Stimulated activated CD4-positive, alpha-beta T cell treated with anti-CD3 and anti-CD28 coated beads, Interleukin-2, amount 100 ng/mL, for 48 hours (primary cell): ENCODE measurements around the gene S100A16.
"Not testable (repeated sequence)": the region's sequence is repeated elsewhere in the genome, so short reads cannot be mapped to it uniquely, and the experiment has no call there.

ENCODE experiments used
- DNase-seq, 2 donors: peaks; one replicate each; pipeline ENCODE4 v3.0.0-alpha.2; 2020

S100A16 gene

DNA sequence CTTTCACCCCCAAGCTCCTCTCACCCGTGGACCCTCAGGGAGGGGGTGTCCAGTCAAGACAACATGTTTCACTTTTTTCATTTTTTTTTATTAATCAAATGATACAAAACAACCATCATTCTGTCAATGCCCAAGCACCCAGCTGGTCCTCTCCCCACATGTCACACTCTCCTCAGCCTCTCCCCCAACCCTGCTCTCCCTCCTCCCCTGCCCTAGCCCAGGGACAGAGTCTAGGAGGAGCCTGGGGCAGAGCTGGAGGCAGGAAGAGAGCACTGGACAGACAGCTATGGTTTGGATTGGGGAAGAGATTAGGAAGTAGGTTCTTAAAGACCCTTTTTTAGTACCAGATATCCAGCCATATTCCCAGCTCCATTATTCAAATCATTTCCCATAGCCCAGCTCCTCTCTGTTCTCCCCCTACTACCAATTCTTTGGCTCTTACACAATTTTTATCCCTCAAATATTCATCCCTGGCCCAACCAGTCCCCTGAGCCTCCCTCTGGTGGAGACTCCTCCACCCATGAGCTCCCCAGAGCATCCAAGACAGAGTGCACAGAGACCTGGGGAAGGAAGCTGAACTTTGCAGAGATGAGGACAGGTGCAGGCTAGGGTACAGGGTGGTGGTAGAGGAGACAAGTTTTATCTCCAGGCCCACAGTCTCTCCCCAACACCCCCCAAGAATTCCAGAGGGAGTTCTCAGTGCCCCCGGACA is 1.4 kb upstream of the S100A16 start:
- no peak for DNase-seq

DNA sequence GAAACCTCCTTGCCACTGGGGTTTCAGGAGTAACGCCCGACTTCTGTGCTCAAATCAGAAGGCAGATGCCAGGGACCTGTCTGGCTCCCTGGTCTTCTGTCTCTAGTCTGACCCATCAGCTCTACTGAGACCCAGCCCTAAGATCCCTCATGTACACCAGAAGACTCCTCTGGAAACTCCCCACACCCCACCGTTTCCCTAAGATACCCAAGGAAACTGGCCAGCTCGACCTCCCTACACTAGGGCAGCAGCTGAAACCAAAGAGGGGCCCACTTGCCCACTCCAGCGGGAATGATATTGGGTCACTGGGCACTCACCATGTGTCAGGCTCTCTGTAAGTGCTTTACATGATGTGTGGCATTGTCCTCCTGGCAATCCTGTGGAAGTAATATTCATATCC is 469 bp upstream of the S100A16 start:
- no peak for DNase-seq

- no peak for DNase-seq
Measured at GRCh38 chr1:153612111-153612754, 704 bp downstream of the S100A16 start.

- DNase-seq: no peak
Measured at GRCh38 chr1:153611356-153611755, 1.6 kb downstream of the S100A16 start.

GRCh38 chr1:153610811-153611301 is 2.1 kb downstream of the S100A16 start:
- no peak for DNase-seq

DNA sequence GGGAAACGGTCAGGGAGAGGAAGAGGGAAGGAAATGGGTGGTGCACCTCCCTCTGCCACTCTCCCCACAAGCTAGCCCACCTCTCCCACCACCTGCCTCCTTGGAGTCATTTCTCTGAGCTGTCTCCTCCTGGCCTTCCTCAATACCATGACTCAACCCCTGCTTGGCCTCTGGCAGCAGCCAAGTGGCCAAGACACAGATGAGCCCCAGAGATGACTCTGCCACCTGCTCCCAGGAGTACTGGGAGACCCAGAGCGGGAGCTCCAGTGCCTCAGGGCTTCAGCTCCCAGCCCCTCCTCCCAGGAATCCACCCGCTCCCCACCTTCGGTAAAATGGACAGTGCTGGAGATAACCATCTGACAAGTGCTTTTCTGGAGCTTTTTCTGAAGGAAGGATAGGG is 2.6 kb downstream of the S100A16 start:
- no peak for DNase-seq

DNA sequence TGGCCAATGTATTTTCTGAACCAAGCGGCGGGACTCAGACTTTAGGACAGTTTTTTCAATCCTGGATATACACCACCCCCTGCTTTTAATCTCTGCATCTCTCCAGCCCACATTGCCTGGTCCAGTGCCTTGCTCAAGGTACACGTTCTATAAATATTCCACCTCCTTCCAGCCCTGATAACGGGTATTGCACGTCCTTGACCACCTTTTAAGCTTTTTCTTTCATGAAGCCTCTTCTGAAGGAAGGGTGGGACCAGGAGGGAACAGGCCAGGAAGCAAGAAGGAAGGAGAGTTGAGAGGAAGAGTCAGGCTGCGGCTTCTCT is 3.4 kb downstream of the S100A16 start:
- DNase-seq: no peak

DNA sequence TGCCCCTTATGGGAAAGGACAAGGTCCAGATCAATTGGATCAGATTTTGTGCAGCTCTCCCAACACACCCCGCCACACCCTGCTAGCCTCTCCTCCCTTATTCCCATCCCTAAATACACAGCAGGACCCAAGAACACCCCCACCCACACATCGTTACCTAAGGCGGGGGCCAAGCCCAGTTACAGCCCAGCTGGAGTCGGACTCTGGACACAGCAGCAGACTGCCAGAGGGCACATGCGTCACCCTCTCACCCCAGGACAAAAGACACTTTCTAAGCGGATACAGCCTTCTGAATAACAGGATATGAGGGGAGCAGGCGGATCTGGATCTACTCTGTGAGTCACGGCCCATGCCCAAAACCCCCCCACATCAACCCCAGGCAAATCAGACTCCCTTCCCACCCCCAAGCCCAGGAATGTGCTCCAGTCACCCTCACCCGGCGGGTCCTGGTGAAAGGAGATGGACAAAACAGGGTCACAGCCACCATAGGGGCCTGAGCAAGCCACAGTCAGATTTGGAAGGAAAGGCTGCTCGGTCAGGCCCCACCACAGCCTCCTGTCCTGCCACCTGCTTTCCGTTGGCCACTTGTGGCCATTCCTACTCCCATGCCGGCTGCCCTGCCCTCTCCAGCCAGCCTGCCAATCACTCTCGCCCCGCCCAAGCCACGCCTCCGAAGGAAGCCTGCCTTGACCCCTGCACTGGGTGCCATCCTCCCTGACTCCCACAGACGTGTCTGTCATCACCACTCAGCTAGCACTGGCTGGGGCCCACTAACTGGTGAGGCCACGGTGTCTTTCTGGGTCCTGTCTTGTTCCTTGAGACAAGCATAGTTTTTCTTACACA is 4.0 kb downstream of the S100A16 start:
- DNase-seq: no peak

DNA sequence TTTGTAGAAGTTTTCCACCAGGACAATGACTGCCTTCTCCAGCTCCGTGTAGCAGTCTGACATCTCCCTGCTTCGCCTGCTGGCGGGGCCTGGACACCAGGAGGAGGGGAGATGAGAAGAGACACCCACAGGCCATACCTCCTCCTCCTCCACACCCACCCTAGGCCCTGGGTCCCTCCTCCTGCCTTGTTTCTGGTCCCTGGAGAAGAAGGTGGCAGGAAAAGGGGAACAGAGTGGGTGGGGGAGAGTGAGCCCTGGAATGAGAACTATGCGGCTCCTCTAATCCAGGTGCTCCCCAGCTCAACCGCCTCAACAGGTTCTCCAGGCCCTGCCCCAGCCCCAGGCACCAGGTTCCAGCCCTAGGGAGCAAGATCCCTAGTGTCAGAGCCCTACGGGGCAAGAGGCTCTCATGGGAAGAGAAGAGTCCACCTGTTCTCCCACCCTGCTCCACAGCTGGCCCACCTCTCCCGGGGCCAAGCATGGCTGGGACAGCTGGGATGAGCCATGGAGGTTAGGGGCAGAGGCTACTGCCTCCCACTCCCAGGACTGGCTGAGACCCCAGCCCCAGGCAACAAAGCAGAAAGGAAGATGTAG is 4.8 kb downstream of the S100A16 start:
- DNase-seq: no peak

- no peak for DNase-seq
Measured at GRCh38 chr1:153607381-153607780, 5.6 kb downstream of the S100A16 start.

DNA sequence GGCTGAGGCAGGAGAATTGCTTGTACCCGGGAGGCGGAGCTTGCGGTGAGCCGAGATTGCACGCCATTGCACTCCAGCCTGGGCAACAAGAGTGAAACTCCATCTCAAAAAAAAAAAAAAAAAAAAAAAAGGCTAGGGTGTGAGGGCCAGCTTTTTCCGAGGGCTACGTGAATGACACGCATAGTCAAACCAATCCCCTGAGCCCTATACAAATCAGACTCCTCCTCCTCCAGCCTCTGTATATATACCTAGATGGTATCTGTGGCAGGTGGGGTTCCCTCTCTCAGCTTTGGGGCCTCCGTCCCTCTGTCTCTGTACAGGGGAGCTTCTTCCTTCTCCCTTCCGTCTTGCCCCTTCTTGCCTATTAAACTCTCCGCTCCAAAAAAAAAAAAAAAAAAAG is 6.7 kb downstream of the S100A16 start:
- DNase-seq: no peak

DNA sequence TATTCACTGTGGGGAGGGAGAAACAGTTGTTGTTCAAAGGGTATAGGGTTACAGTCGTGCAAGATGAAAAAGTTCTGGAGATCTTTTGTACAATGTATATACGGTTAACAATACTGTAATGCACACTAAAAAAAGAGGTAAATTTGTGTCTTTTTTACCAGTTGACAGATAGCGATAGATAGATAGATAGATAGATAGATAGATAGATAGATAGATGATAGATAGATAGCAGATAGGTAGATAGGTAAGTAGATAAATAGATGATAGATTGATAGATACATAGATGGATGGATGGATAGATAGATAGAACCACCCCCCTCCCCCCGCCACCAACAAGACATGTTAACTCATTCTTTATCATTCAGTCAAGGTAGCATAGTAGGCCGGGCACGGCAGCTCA is 10.2 kb downstream of the S100A16 start:
- no peak for DNase-seq

DNA sequence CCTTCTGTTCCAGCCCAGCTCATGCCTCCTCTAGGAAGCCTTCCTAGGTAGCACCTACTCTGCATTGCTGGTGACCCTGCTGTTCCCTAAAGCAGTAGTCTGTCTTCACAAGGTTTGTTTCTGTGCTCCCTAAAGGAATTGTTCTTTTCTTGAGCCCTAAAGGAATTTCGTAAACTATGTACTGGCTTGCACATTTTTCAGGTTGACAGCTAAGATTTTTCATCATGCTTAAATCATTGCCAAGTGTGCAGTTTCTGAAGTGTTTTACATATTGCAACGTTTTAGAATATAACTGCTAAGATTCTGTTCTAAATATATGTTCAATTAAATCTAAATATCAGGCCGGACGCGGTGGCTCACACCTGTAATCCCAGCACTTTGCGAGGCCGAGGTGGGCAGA is 13.1 kb downstream of the S100A16 start:
- DNase-seq: no peak

GRCh38 chr1:153598309-153599172 is 14.4 kb downstream of the S100A16 start:
- no peak for DNase-seq

- DNase-seq: no peak
Measured at GRCh38 chr1:153597206-153597605, 15.7 kb downstream of the S100A16 start.

DNA sequence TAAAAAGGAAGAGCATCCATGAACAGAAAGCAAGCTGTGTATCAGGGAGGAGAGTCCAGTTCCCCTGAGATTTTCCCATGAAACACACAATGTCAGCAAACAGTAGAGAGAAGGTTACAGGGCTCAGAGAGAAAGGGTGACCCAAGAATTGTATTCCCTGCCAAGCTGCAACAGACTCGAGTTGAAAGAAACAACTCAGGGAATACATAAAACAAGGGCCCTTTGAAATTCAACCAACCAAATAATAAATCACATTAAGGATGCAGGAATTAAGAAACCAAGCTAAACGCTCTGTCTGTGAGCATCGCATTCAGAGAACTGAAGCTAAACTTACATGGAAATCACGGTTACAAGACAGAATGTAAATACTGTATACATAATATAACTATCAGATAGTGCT is 20.2 kb downstream of the S100A16 start:
- DNase-seq: no peak

DNA sequence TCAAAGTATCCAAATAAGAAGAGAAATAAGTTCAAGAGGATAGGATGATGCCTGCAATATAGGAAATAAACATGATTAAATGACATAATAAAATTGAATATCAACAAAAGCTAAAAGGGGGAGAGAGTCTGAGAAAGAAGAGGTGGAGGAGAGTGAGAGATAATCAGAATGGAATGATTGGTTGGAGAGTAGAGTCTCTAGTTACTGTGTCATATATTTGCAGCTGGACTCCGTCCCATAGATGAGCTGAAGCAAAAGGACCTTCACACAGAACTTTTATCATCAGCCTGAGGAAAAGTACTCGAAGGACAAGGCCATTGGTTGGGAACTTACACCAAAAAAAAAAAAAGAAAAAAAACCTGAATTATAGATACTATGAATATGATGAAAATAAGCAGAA is 24.5 kb downstream of the S100A16 start:
- no peak for DNase-seq

- DNase-seq: not testable (repeated sequence)
Measured at GRCh38 chr1:153588033-153588432, 24.9 kb downstream of the S100A16 start.

DNA sequence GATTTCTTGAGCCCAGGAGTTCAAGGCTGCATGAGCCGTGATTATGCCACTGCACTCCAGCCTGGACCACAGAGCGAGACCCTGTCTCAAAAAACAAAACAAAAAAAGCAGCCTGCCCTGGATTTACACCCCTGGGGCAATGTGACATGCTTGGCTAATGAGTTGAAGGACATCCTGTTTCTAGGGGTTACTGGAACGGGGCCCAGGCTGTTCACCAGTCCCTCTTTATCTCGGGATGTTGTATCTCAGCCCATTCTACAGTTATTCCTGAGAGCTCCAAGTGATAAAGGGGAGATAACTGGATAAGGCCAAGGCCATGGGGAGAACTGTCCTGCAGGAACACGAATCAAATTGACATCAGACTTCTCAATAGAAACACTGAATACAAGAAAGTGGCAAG is 25.6 kb downstream of the S100A16 start:
- DNase-seq: no peak

- no peak for DNase-seq
Measured at GRCh38 chr1:153586347-153586746, 26.6 kb downstream of the S100A16 start.

GRCh38 chr1:153585006-153585405 is 27.9 kb downstream of the S100A16 start:
- DNase-seq: no peak

DNA sequence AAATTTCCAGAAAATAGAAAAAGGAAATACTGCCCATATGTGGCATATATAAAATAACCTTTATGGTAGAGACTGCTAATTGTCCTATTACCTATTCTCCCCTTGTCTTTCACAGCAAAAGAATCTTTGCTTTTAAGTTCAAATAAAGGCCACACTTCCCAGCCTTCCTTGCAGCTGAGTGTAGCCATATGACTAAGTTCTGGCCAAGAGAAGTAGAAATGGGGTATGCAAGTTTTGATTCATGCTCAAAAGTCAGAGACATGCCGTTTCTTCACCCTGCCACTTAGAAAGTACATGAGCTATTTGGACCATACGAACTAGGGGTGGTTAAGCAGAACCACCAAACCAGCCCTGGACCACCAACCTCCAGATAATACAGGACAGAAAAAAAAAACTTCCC is 29.0 kb downstream of the S100A16 start:
- no peak for DNase-seq

DNA sequence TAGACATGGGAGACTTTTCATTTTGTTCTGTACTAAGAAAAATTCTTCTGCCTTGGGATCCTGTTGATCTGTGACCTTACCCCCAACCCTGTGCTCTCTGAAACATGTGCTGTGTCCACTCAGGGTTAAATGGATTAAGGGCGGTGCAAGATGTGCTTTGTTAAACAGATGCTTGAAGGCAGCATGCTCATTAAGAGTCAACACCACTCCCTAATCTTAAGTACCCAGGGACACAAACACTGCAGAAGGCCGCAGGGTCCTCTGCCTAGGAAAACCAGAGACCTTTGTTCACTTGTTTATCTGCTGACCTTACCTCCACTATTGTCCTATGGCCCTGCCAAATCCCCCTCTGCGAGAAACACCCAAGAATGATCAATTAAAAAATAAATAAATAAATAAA is 29.4 kb downstream of the S100A16 start:
- DNase-seq: not testable (repeated sequence)
